H9 (cell line): ENCODE measurements around the gene CIAO1. TPM values are rescaled to one million over a fixed set of nuclear protein-coding genes. Genes with fewer than 3 reads are reported as not detected.

Experiments used
- DNase-seq: peaks from one replicate; pipeline ENCODE4 v3.0.0-alpha.2; 2017
- H2AFZ ChIP-seq: one replicate; pipeline ENCODE4 v1.6.1; 2013; ENCODE audit warnings: mild to moderate bottlenecking, low read length, control low read depth, moderate library complexity
- H2AK5ac ChIP-seq: 2 replicates; pipeline ENCODE4 v1.6.1; 2013; ENCODE audit warnings: low read length, control low read depth, mixed read lengths; ENCODE audit not compliant: insufficient read length
- H2BK120ac ChIP-seq: one replicate; pipeline ENCODE4 v1.6.1; 2013; ENCODE audit warnings: low read depth, mild to moderate bottlenecking, low read length, control low read depth, inconsistent platforms; ENCODE audit not compliant: poor library complexity, severe bottlenecking
- H2BK12ac ChIP-seq: 2 replicates; pipeline ENCODE4 v1.6.1; 2013; ENCODE audit warnings: low read length, control low read depth, mixed read lengths, low read depth; ENCODE audit not compliant: insufficient read length
- H2BK15ac ChIP-seq: 2 replicates; pipeline ENCODE4 v1.6.1; 2013; ENCODE audit warnings: low read depth, low read length, control low read depth
- H2BK20ac ChIP-seq: one replicate; pipeline ENCODE4 v1.6.1; 2013; ENCODE audit warnings: low read depth, mild to moderate bottlenecking, low read length, control low read depth, inconsistent platforms; ENCODE audit not compliant: poor library complexity, severe bottlenecking
- H2BK5ac ChIP-seq: 2 replicates; pipeline ENCODE4 v1.6.1; 2013; ENCODE audit warnings: low read length, control low read depth, mixed read lengths; ENCODE audit not compliant: insufficient read length
- H3K14ac ChIP-seq: 2 replicates; pipeline ENCODE4 v1.6.1; 2013; ENCODE audit warnings: low read length, control low read depth; ENCODE audit not compliant: insufficient read depth
- H3K18ac ChIP-seq: 2 replicates; pipeline ENCODE4 v1.6.1; 2013; ENCODE audit warnings: low read depth, mild to moderate bottlenecking, mixed read lengths, low read length, control low read depth; ENCODE audit not compliant: insufficient read length
- H3K23ac ChIP-seq: 2 replicates; pipeline ENCODE4 v1.6.1; 2013; ENCODE audit warnings: low read length, control low read depth, mixed read lengths, low read depth; ENCODE audit not compliant: insufficient read length
- H3K23me2 ChIP-seq: 2 replicates; pipeline ENCODE4 v1.6.1; 2013; ENCODE audit warnings: low read depth, mild to moderate bottlenecking, mixed read lengths, low read length, control low read depth; ENCODE audit not compliant: insufficient read length, poor library complexity, severe bottlenecking
- H3K27ac ChIP-seq: 2 replicates; pipeline ENCODE4 v1.5.1; 2013; ENCODE audit warnings: low read length, control low read depth, mixed read lengths, low read depth; ENCODE audit not compliant: insufficient read length
- H3K27me3 ChIP-seq: 2 replicates; pipeline ENCODE4 v1.6.1; 2013; ENCODE audit warnings: low read length, control low read depth, inconsistent platforms; ENCODE audit not compliant: insufficient read depth
- H3K4ac ChIP-seq: 2 replicates; pipeline ENCODE4 v1.6.1; 2013; ENCODE audit warnings: low read depth, mild to moderate bottlenecking, control low read depth, inconsistent platforms, low read length, moderate library complexity
- H3K4me1 ChIP-seq: 2 replicates; pipeline ENCODE4 v1.6.1; 2013; ENCODE audit warnings: low read length, control low read depth, inconsistent platforms; ENCODE audit not compliant: insufficient read depth
- H3K4me2 ChIP-seq: 2 replicates; pipeline ENCODE4 v1.6.1; 2013; ENCODE audit warnings: low read length, control low read depth, mixed read lengths; ENCODE audit not compliant: insufficient read length, insufficient read depth
- H3K56ac ChIP-seq: 2 replicates; pipeline ENCODE4 v1.6.1; 2013; ENCODE audit warnings: low read depth, mild to moderate bottlenecking, mixed read lengths, low read length, control low read depth; ENCODE audit not compliant: insufficient read length
- H3K79me1 ChIP-seq: 2 replicates; pipeline ENCODE4 v1.6.1; 2013; ENCODE audit warnings: low read depth, mild to moderate bottlenecking, moderate library complexity, low read length, control low read depth, inconsistent platforms; ENCODE audit not compliant: insufficient read depth, poor library complexity, severe bottlenecking
- H3K79me2 ChIP-seq: 2 replicates; pipeline ENCODE4 v1.6.1; 2013; ENCODE audit warnings: low read length, control low read depth, inconsistent platforms; ENCODE audit not compliant: insufficient read depth
- H3K9ac ChIP-seq: 2 replicates; pipeline ENCODE4 v1.6.1; 2013; ENCODE audit warnings: low read length, control low read depth, mixed read lengths; ENCODE audit not compliant: insufficient read length; ENCODE audit errors: extremely low read depth
- H3K9me3 ChIP-seq: one replicate; pipeline ENCODE4 v1.6.1; 2013; ENCODE audit warnings: low read depth, low read length, inconsistent platforms; ENCODE audit not compliant: control insufficient read depth
- H3T11ph ChIP-seq: one replicate; pipeline ENCODE4 v1.6.1; 2013; ENCODE audit warnings: mild to moderate bottlenecking, low read length, control low read depth, inconsistent platforms
- H4K20me1 ChIP-seq: one replicate; pipeline ENCODE4 v1.6.1; 2013; ENCODE audit not compliant: control insufficient read depth, insufficient read length, insufficient read depth
- H4K5ac ChIP-seq: 2 replicates; pipeline ENCODE4 v1.6.1; 2013; ENCODE audit warnings: low read depth, mild to moderate bottlenecking, mixed read lengths, low read length, control low read depth; ENCODE audit not compliant: insufficient read length
- H4K8ac ChIP-seq: replicated peaks from 2 replicates; pipeline ENCODE4 v1.6.1; 2013; ENCODE audit warnings: low read length, control low read depth, mixed read lengths, low read depth; ENCODE audit not compliant: insufficient read length
- H4K91ac ChIP-seq: 2 replicates; pipeline ENCODE4 v1.6.1; 2013; ENCODE audit warnings: low read depth, mild to moderate bottlenecking, moderate library complexity, mixed read lengths, low read length, control low read depth; ENCODE audit not compliant: insufficient read length
- H3K27ac Mint-ChIP-seq, 3 experiments: 2 replicates in 2 of 3; 3 replicates in 1 of 3; pipeline ENCODE4 v1.8.0; 2020 to 2021; ENCODE audit warnings: mixed read lengths in 3 of 3, mild to moderate bottlenecking in 1 of 3, moderate library complexity in 1 of 3
- H3K27me3 Mint-ChIP-seq: 2 replicates; pipeline ENCODE4 v1.8.0; 2021; ENCODE audit warnings: low read depth, mild to moderate bottlenecking, moderate library complexity, mixed read lengths
- H3K36me3 Mint-ChIP-seq, 3 experiments: 2 replicates in 2 of 3; 3 replicates in 1 of 3; pipeline ENCODE4 v1.8.0; 2020 to 2021; ENCODE audit warnings: low read depth in 3 of 3, mixed read lengths in 3 of 3; ENCODE audit not compliant: insufficient read depth in 1 of 3
- H3K4me1 Mint-ChIP-seq, 2 experiments: 2 replicates each; pipeline ENCODE4 v1.8.0; 2020; ENCODE audit warnings: mixed read lengths in 2 of 2
- H3K4me3 Mint-ChIP-seq, 2 experiments: 2 replicates in 1 of 2; 3 replicates in 1 of 2; pipeline ENCODE4 v1.8.0; 2020 to 2021; ENCODE audit warnings: mild to moderate bottlenecking in 2 of 2, mixed read lengths in 2 of 2, moderate library complexity in 1 of 2
- H3K9me3 Mint-ChIP-seq, 2 experiments: 2 replicates in 1 of 2; 3 replicates in 1 of 2; pipeline ENCODE4 v1.8.0; 2020; ENCODE audit warnings: mild to moderate bottlenecking in 2 of 2, mixed read lengths in 2 of 2, moderate library complexity in 1 of 2
- WGBS: extraction: QIAGEN DNeasy Blood & Tissue Kit; methylation state at CpG from one replicate; pipeline ENCODE4 v1.1.7; 2013; ENCODE audit warnings: missing lambda C conversion rate, low lambda C conversion rate, mixed read lengths; ENCODE audit not compliant: insufficient read length; ENCODE audit errors: extremely low coverage; 5-methylcytosine and 5-hydroxymethylcytosine counted together
- long read RNA-seq: library from polyadenylated mRNA; unstranded; transcript quantifications from one replicate; pipeline ENCODE4 v2.0.0, GENCODE V29; 2020
- total RNA-seq: library from RNA; stranded (reverse); gene quantifications from 2 replicates; pipeline ENCODE4 v1.2.1, GENCODE V29; 2021
- TF ChIP-seq, protein P1 (sequence below): fragments of 200-600 bp; sonication (generic); conservative IDR thresholded peaks from 3 replicates; pipeline ENCODE4 v1.8.0; 2021; ENCODE audit warnings: antibody characterized with exemption, mild to moderate bottlenecking

Gene CIAO1
- 67.6 and 71.9 TPM in 2 replicates for total RNA-seq
- long read RNA-seq, transcript CIAO1-203 (7 exons, 1,533 nt), result major isoform, 583 of 682 reads
- long read RNA-seq, partial matches to known transcripts, result 12 of 682 reads
- long read RNA-seq, other reads (novel, unspliced or antisense), result 87 of 682 reads

DNA sequence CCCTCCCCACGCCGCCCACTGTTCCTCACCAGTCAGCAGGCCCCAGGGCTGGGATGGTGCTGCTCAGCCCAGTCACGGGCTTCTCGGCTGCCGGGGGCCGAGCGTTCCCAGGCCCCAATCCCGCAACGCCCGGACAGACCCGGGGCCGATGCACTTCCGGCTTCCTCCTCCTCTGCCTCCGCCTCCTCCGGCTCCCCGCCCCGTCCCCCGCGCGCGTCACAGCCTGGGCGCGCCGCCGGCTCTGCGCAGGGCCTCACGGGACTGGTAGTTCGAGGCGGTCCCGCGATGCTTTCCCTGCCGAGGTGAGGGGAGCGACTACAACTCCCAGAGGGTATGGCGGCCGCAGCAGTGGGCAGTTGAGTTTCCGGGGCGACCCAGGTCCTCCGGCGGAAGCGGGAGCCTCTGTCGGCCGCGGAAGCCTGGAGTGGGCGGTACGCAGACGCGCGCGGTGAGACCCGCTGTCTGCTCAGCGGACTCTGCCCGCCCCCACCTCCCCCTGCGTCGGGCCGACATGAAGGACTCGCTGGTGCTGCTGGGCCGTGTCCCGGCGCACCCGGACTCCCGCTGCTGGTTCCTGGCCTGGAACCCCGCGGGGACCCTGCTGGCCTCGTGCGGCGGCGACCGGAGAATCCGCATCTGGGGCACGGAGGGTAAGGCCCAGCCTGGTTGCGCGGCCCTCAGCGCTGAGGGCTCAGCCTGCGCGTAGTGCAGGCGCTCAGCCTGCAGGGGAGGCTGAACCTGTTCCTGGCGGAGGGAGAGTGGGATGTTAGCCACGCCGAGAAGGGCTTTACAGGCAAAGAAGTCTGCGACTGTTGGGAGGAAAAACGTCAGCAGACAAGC lies at the start of gene CIAO1, which contains the start of gene TMEM127:
TSS of gene CIAO1 (plus strand) at position 386 of the 840 bp plus-strand sequence. CDS start at position 512, 126 bp downstream.
TSS of gene TMEM127 (minus strand) at position 158 of the 840 bp plus-strand sequence. CDS start 616 bp downstream, outside the sequence.
- no peaks in the 10 kb centered on the region for H3K27me3 ChIP-seq
- peak within 1 kb of the TSS; percentile 74 for H3K4me2 ChIP-seq
- no peak within 1 kb of the TSS; the same call in 1 of the 2 replicates for H3K14ac ChIP-seq
- Mint-ChIP-seq H3K27me3 (no peaks in the 10 kb centered on the region), H3K4me1 (peaks cover 19% of the 10 kb centered on the region in 2 experiments), H3K27ac (peak within 1 kb of the TSS; percentile 49 to 98 (median 75); a peak in 5 of 7 replicates), H3K4me3 (peak within 1 kb of the TSS; percentile 97 to 99), H3K9me3 (no peaks in the 10 kb centered on the region), H3K36me3 (peaks cover 17 to 39% (median 29%) of the 10 kb centered on the region in 3 experiments; a peak in 6 of 7 replicates)
- no peak within 1 kb of the TSS for H3K18ac ChIP-seq
- H3K4me1 ChIP-seq, result no peaks in the 10 kb centered on the region
- H2BK20ac ChIP-seq, result no peak within 1 kb of the TSS
- H3K4ac ChIP-seq, result no peak within 1 kb of the TSS
- H3K9me3 ChIP-seq, result no peaks in the 10 kb centered on the region
- H4K5ac ChIP-seq, result no peak within 1 kb of the TSS
- H3T11ph ChIP-seq, result no peak within 1 kb of the TSS
- no peaks in the 10 kb centered on the region; the same call in 1 of the 2 replicates for H3K79me2 ChIP-seq
- H2BK15ac ChIP-seq, result no peak within 1 kb of the TSS
- peaks cover 5% of the 10 kb centered on the region for H3K23me2 ChIP-seq
- DNase-seq, result peak; percentile 99
- H2AK5ac ChIP-seq, result no peak within 1 kb of the TSS
- H3K9ac ChIP-seq, result peak within 1 kb of the TSS; percentile 58
- H2BK12ac ChIP-seq, result no peak within 1 kb of the TSS
- no peak within 1 kb of the TSS for H3K27ac ChIP-seq
- TF ChIP-seq, protein P1, sequence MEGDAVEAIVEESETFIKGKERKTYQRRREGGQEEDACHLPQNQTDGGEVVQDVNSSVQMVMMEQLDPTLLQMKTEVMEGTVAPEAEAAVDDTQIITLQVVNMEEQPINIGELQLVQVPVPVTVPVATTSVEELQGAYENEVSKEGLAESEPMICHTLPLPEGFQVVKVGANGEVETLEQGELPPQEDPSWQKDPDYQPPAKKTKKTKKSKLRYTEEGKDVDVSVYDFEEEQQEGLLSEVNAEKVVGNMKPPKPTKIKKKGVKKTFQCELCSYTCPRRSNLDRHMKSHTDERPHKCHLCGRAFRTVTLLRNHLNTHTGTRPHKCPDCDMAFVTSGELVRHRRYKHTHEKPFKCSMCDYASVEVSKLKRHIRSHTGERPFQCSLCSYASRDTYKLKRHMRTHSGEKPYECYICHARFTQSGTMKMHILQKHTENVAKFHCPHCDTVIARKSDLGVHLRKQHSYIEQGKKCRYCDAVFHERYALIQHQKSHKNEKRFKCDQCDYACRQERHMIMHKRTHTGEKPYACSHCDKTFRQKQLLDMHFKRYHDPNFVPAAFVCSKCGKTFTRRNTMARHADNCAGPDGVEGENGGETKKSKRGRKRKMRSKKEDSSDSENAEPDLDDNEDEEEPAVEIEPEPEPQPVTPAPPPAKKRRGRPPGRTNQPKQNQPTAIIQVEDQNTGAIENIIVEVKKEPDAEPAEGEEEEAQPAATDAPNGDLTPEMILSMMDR, result peak; percentile 44
- H4K20me1 ChIP-seq, result no peaks in the 10 kb centered on the region
- H3K79me1 ChIP-seq, result peaks cover 5% of the 10 kb centered on the region
- no peak within 1 kb of the TSS for H3K56ac ChIP-seq
- no peak within 1 kb of the TSS for H2AFZ ChIP-seq
- H4K91ac ChIP-seq, result no peak within 1 kb of the TSS
- H3K23ac ChIP-seq, result no peak within 1 kb of the TSS
- no CpG with 5 or more reads among the region's 81 CpGs for WGBS
- no peak within 1 kb of the TSS for H4K8ac ChIP-seq
- no peak within 1 kb of the TSS for H2BK120ac ChIP-seq
- no peak within 1 kb of the TSS for H2BK5ac ChIP-seq
